ENCODE data around the gene NXNL1. TPM values are rescaled to one million over a fixed set of nuclear protein-coding genes. Genes with fewer than 3 reads are reported as not detected.
A peak's percentile ranks its signal among the peaks of the same experiment; 100 is the strongest.

The NXNL1 gene
- total and polyA plus RNA-seq, 2 of the 8 experiments (the other 6 are each of a cell fraction or from before 2014, with no cell fraction given), result not detected

GRCh38 chr19:17415121-17415520 lies 45.6 kb downstream of the NXNL1 start:
- no peak overlapping the region for H4K91ac ChIP-seq (replicated peaks; ENCODE audit: insufficient read length, low read length)
- H3K27me3 ChIP-seq (replicated peaks in 1 of 4; ENCODE audit: control insufficient read depth in 3 of 4, extremely low read depth in 1 of 4, insufficient read depth in 3 of 4, low read length in 3 of 4), result peaks cover 0 to 6% (median 0%) of the 10 kb centered on the region in 4 experiments; a peak in 2 of 7 replicates
- H4K8ac ChIP-seq (ENCODE audit: extremely low read depth, insufficient read depth, low read length), result no peak overlapping the region
- H3K14ac ChIP-seq (ENCODE audit: insufficient read length), result no peak overlapping the region
- FAIRE-seq (peak; percentile 88), DNase-seq (ENCODE audit: low read depth in 1 of 2, low spot score in 2 of 2) (no peak)
- no peaks in the 10 kb centered on the region for H3K9me3 ChIP-seq (ENCODE audit: insufficient read depth in 2 of 2, low read depth in 1 of 2, low read length in 1 of 2)
- ChIA-PET POLR2A (ENCODE audit: partially characterized antibody) (interaction anchor here (0.6 to 6.1 kb wide), 2 partner anchors 10 to 109 kb away, joined by 3 to 44 read pairs; partner anchors contain the start of gene BST2), CTCF (ENCODE audit: partially characterized antibody) (interaction anchor here (0.9 to 2.7 kb wide), 6 partner anchors 10 to 80 kb away, joined by 3 to 6 read pairs (median 3); partner anchors contain the start of genes BST2 and CCDC194)
- H3K79me2 ChIP-seq (ENCODE audit: control insufficient read depth in 1 of 2, insufficient read depth in 2 of 2, low read length in 2 of 2), result no peaks in the 10 kb centered on the region
- WGBS, 2 experiments (ENCODE audit: extremely low coverage in 1 of 2, insufficient coverage in 1 of 2, insufficient read length in 1 of 2, insufficient replicate concordance in 2 of 2, low coverage in 1 of 2, low lambda C conversion rate in 2 of 2, missing lambda C conversion rate in 1 of 2), result 15% methylated on average over 6 of the region's 6 CpGs; no CpG with 5 or more reads in 1 of the 2 experiments
- no peak overlapping the region for H3K4ac ChIP-seq (replicated peaks; ENCODE audit: insufficient read length, low read depth, low read length)
- H3K23me2 ChIP-seq (ENCODE audit: low read depth, low read length), result peaks cover 4% of the 10 kb centered on the region
- no peak overlapping the region for H3K56ac ChIP-seq (replicated peaks; ENCODE audit: insufficient read length, low read depth, low read length)
- H3K4me2 ChIP-seq (ENCODE audit: insufficient read depth in 1 of 2, low read depth in 2 of 2, low read length in 2 of 2), result peak overlapping the region; percentile 59 to 76
- H3K4me1 ChIP-seq (replicated peaks in 1 of 4; ENCODE audit: control insufficient read depth in 3 of 4, insufficient read depth in 4 of 4, low read length in 3 of 4), result peaks cover 3 to 13% (median 5%) of the 10 kb centered on the region in 4 experiments; a peak in 5 of 7 replicates
- no peak overlapping the region for H2BK20ac ChIP-seq (ENCODE audit: low read length)
- peaks cover 0 to 7% (median 0%) of the 10 kb centered on the region in 4 experiments; a peak in 2 of 8 replicates for H3K36me3 ChIP-seq (ENCODE audit: control insufficient read depth in 2 of 4, insufficient read depth in 4 of 4, low read length in 3 of 4)
- no peak overlapping the region for H2AFZ ChIP-seq (ENCODE audit: low read length)
- H2BK120ac ChIP-seq (replicated peaks; ENCODE audit: low read depth, low read length), result no peak overlapping the region
- H3K23ac ChIP-seq (ENCODE audit: insufficient read length), result no peak overlapping the region
- H2BK15ac ChIP-seq (ENCODE audit: low read length), result no peak overlapping the region
- no peak overlapping the region for H2BK5ac ChIP-seq (ENCODE audit: low read depth, low read length)
- H4K20me1 ChIP-seq (replicated peaks in 1 of 2; ENCODE audit: control insufficient read depth in 1 of 2, insufficient read depth in 2 of 2, low read length in 2 of 2), result no peaks in the 10 kb centered on the region
- peak overlapping the region; percentile 20; the same call in 1 of the 2 replicates for H2BK12ac ChIP-seq (ENCODE audit: low read depth, low read length)
- no peak overlapping the region for H2AK5ac ChIP-seq (ENCODE audit: low read depth, low read length)
- H3K9ac ChIP-seq (replicated peaks in 1 of 4; ENCODE audit: extremely low read depth in 1 of 4, low read depth in 3 of 4, low read length in 3 of 4), result peak overlapping the region in 1 of 4 experiments; percentile 40; a peak in 1 of 7 replicates
- no peak overlapping the region for H3K27ac ChIP-seq (ENCODE audit: low read depth, low read length)
- H4K5ac ChIP-seq (ENCODE audit: insufficient read length, low read depth, low read length), result no peak overlapping the region
- no peak overlapping the region for H3K18ac ChIP-seq (ENCODE audit: extremely low read depth, low read length)
- peak overlapping the region in 1 of 4 experiments; percentile 48; a peak in 3 of 8 replicates for H3K4me3 ChIP-seq (ENCODE audit: extremely low read depth in 1 of 4, insufficient read depth in 2 of 4, low read depth in 3 of 4, low read length in 4 of 4)
- no peaks in the 10 kb centered on the region for H3K79me1 ChIP-seq (ENCODE audit: low read depth, low read length)
- no peak for TF ChIP-seq POU5F1 (IDR thresholded peaks at IDR 0.05; ENCODE audit: low read depth, low read length)
- peak in 1 of 2 experiments; percentile 29; a peak in 1 of 3 replicates for TF ChIP-seq POLR2A (IDR thresholded peaks at IDR 0.05; ENCODE audit: control extremely low read depth in 1 of 2, low read depth in 2 of 2, low read length in 2 of 2)
- TF ChIP-seq CEBPB (IDR thresholded peaks at IDR 0.05; ENCODE audit: low read depth, low read length), result no peak
- 0 out of 2 replicates have a peak, but pooled peaks have one; percentile 16 for TF ChIP-seq TBP (IDR thresholded peaks at IDR 0.05; ENCODE audit: low read depth, low read length)
- peak; percentile 31; the same call in 1 of the 2 replicates for TF ChIP-seq CREB1 (IDR thresholded peaks at IDR 0.05)
- TF ChIP-seq BACH1 (IDR thresholded peaks at IDR 0.05; ENCODE audit: low read length), result no peak
- TF ChIP-seq TAF1 (IDR thresholded peaks at IDR 0.05; ENCODE audit: low read depth, low read length), result 0 out of 2 replicates have a peak, but pooled peaks have one; percentile 28
- TF ChIP-seq NANOG (IDR thresholded peaks at IDR 0.05; ENCODE audit: insufficient read depth, low read depth, low read length, poor library complexity, severe bottlenecking), result peak; percentile 77
- TF ChIP-seq HDAC6 (IDR thresholded peaks at IDR 0.05; ENCODE audit: low read depth, low read length), result no peak
- no peak for TF ChIP-seq MAX (IDR thresholded peaks at IDR 0.05)
- TF ChIP-seq SP1 (IDR thresholded peaks at IDR 0.05; ENCODE audit: low read depth, low read length), result peak; percentile 77
- TF ChIP-seq CHD2 (IDR thresholded peaks at IDR 0.05; ENCODE audit: low read length), result no peak
- TF ChIP-seq MAFK (IDR thresholded peaks at IDR 0.05; ENCODE audit: low read depth, low read length), result no peak
- TF ChIP-seq RBBP5 (IDR thresholded peaks at IDR 0.05; ENCODE audit: borderline replicate concordance, low read depth, low read length), result no peak; the same call in 1 of the 2 replicates
- TF ChIP-seq SUZ12 (IDR thresholded peaks at IDR 0.05; ENCODE audit: low read length), result no peak

All from H1 (cell line).